ENCODE measurements around the gene C10orf90.

DNA sequence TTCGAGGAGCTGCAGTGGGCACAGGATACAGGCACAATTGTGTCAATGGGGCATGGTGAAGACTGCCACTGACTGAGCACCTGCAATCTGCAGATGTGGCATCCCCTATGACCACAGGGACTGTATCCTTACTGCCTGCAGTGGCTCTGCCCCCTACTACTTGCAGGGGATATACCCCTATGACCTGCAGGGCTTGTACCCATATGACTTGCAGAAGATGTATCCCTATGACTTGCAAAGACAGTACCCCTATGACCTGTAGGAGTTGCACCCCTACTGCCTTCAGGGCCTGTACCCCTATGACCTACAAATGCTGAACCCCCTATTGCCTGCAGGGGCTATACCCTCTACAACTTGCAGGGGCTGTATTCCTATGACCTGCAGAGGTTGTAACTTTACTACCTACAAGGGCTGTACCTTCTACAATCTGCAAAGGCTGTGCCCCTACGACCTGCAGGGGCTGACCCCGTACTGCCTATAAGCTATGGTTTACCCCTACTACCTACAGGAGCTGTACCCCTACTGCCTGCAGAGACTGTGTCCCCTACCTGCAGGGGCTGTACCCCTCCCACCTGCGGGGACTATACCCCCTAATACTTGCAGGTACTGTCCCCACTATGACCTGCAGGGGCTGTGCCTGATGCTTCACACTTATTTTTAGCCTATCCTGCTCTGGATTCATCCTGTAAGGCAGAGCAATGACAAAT, 216.3 kb downstream of the C10orf90 start:
- TF ChIP-seq, protein P1, sequence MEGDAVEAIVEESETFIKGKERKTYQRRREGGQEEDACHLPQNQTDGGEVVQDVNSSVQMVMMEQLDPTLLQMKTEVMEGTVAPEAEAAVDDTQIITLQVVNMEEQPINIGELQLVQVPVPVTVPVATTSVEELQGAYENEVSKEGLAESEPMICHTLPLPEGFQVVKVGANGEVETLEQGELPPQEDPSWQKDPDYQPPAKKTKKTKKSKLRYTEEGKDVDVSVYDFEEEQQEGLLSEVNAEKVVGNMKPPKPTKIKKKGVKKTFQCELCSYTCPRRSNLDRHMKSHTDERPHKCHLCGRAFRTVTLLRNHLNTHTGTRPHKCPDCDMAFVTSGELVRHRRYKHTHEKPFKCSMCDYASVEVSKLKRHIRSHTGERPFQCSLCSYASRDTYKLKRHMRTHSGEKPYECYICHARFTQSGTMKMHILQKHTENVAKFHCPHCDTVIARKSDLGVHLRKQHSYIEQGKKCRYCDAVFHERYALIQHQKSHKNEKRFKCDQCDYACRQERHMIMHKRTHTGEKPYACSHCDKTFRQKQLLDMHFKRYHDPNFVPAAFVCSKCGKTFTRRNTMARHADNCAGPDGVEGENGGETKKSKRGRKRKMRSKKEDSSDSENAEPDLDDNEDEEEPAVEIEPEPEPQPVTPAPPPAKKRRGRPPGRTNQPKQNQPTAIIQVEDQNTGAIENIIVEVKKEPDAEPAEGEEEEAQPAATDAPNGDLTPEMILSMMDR (IDR thresholded peaks at IDR 0.05; ENCODE audit: low read depth, low read length, poor library complexity, severe bottlenecking) = no peak
- no peak for TF ChIP-seq EZH2phosphoT487 (IDR thresholded peaks at IDR 0.05; ENCODE audit: borderline replicate concordance, low read length)

Data from DOHH2 (cell line).